ENCODE data around the gene UBR1.

DNA sequence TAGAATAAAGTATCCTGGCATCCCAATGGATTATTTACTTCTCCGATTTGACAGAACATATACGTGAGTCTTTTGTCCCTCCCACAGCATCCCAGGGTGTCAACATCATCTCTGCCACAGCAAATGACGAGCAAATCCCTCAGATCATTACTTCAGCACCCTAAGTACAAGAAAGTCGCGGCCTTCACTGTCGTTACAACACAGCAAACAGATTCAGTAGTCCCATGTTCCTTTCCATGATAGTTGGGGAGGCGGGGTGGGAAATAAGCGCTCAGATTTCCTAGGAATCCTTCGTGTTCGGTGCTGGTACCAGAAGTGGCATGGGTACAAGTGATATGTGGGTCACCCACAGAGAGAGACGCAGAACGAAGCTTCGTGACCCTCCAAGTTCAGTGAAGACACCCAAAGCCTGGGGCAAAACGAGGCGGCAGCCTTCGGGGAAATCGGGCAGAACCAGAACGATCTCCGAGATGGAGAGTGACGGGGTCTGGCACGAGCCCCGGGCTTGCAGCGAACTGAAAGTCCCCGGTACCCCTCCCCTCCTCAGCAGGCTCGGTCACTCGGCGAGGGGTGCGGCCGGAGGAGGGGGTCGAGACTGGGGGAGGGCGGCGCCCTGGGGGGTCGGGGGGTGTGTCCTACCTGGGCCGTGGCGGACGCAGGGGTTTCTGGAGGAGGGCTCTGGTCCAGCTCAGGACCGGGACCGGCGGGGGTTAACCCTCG lies 185.9 kb downstream of the UBR1 start:
- TF ChIP-seq, protein P1, sequence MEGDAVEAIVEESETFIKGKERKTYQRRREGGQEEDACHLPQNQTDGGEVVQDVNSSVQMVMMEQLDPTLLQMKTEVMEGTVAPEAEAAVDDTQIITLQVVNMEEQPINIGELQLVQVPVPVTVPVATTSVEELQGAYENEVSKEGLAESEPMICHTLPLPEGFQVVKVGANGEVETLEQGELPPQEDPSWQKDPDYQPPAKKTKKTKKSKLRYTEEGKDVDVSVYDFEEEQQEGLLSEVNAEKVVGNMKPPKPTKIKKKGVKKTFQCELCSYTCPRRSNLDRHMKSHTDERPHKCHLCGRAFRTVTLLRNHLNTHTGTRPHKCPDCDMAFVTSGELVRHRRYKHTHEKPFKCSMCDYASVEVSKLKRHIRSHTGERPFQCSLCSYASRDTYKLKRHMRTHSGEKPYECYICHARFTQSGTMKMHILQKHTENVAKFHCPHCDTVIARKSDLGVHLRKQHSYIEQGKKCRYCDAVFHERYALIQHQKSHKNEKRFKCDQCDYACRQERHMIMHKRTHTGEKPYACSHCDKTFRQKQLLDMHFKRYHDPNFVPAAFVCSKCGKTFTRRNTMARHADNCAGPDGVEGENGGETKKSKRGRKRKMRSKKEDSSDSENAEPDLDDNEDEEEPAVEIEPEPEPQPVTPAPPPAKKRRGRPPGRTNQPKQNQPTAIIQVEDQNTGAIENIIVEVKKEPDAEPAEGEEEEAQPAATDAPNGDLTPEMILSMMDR (IDR thresholded peaks at IDR 0.05) = no peak
- no peak for TF ChIP-seq EZH2 (IDR thresholded peaks at IDR 0.05)
